PC-3 (cell line): ENCODE measurements around the gene TNXB. TPM values are rescaled to one million over a fixed set of nuclear protein-coding genes. Genes with fewer than 3 reads are reported as not detected.

ENCODE experiments used
- ATAC-seq: fragments of 200-7000 bp; cut with Tn5 transposase; 2 replicates; pipeline ENCODE4 v1.9.1; 2020; ENCODE audit warnings: mild to moderate bottlenecking, moderate library complexity
- BruUV-seq: library from RNA; stranded (reverse); fragments of 400-500 nt; replicated peaks from 2 replicates; lab custom pipeline; 2021; lab: Mats Ljungman, UMichigan
- CTCF ChIA-PET: fragments of 300-600 bp; sonication (Branson Sonifier 250); formaldehyde crosslinking; loops from one replicate; lab custom pipeline; 2022; ENCODE audit warnings: antibody characterized with exemption; lab: Charles Lee
- POLR2A ChIA-PET: fragments of 300-600 bp; sonication (Branson Sonifier 250); formaldehyde crosslinking; loops from one replicate; lab custom pipeline; 2022; ENCODE audit warnings: antibody characterized with exemption; ENCODE audit not compliant: unreplicated experiment; lab: Charles Lee
- DNase-seq: peaks from one replicate; pipeline ENCODE4 v3.0.0-alpha.2; 2015
- H2AFZ ChIP-seq: fragments of 300-600 bp; sonication (generic); 2 replicates; pipeline ENCODE4 v1.6.0; 2016; ENCODE audit warnings: antibody characterized with exemption, low read length
- H3F3A ChIP-seq: fragments of 300-600 bp; sonication (generic); one replicate; pipeline ENCODE4 v1.6.0; 2017; ENCODE audit warnings: antibody characterized with exemption, low read length, control low read depth, mild to moderate bottlenecking; ENCODE audit not compliant: unreplicated experiment
- H3K27ac ChIP-seq: fragments of 300-600 bp; sonication (generic); 2 replicates; pipeline ENCODE4 v1.5.1; 2016; ENCODE audit warnings: mild to moderate bottlenecking, low read length
- H3K27me3 ChIP-seq: fragments of 300-600 bp; sonication (generic); 2 replicates; pipeline ENCODE4 v1.6.1; 2016; ENCODE audit warnings: low read length, mixed read lengths
- H3K36me3 ChIP-seq: fragments of 300-600 bp; sonication (generic); 2 replicates; pipeline ENCODE4 v1.6.1; 2016; ENCODE audit warnings: low read depth, mixed run types, low read length, mixed read lengths
- H3K4me1 ChIP-seq: fragments of 300-600 bp; sonication (generic); 2 replicates; pipeline ENCODE4 v1.5.1; 2016; ENCODE audit warnings: low read length; ENCODE audit not compliant: insufficient read depth
- H3K4me2 ChIP-seq: fragments of 300-600 bp; sonication (generic); 2 replicates; pipeline ENCODE4 v1.6.0; 2016; ENCODE audit warnings: low read length
- H3K4me3 ChIP-seq: fragments of 300-600 bp; sonication (generic); 2 replicates; pipeline ENCODE4 v1.5.1; 2016; ENCODE audit warnings: mild to moderate bottlenecking, low read length, mixed read lengths
- H3K79me2 ChIP-seq: fragments of 300-600 bp; sonication (generic); 2 replicates; pipeline ENCODE4 v1.6.1; 2017; ENCODE audit warnings: low read length, mixed read lengths
- H3K9ac ChIP-seq: fragments of 300-600 bp; sonication (generic); 2 replicates; pipeline ENCODE4 v1.6.0; 2016; ENCODE audit warnings: mild to moderate bottlenecking, low read length
- H3K9me2 ChIP-seq: fragments of 300-600 bp; sonication (generic); replicated peaks from 2 replicates; pipeline ENCODE4 v1.6.1; 2016; ENCODE audit warnings: mixed run types, low read length, mixed read lengths
- H3K9me3 ChIP-seq: fragments of 300-600 bp; sonication (generic); 2 replicates; pipeline ENCODE4 v1.6.1; 2016; ENCODE audit warnings: low read length, mixed read lengths
- H4K20me1 ChIP-seq: fragments of 300-600 bp; sonication (generic); 2 replicates; pipeline ENCODE4 v1.6.1; 2016; ENCODE audit warnings: low read length, mixed read lengths
- CTCF ChIP-seq: fragments of 300-600 bp; sonication (generic); conservative IDR thresholded peaks from 2 replicates; pipeline ENCODE4 v1.5.1; 2017; ENCODE audit warnings: antibody characterized with exemption, low read depth, mild to moderate bottlenecking, low read length
- EZH2 ChIP-seq: fragments of 300-600 bp; sonication (generic); IDR thresholded peaks from one replicate; pipeline ENCODE4 v1.6.1; 2017; ENCODE audit warnings: antibody characterized with exemption, mild to moderate bottlenecking, low read length; ENCODE audit not compliant: unreplicated experiment
- EZH2phosphoT487 ChIP-seq: fragments of 300-600 bp; sonication (generic); IDR thresholded peaks from 2 replicates; pipeline ENCODE4 v1.6.1; 2018; ENCODE audit warnings: mild to moderate bottlenecking, antibody characterized with exemption, low read length, borderline replicate concordance
- intact Hi-C: fragments of 100-400 bp; cut with micrococcal nuclease; formaldehyde crosslinking; loops from 2 replicates; pipeline ENCODE4 v1.9.0; 2023
- total RNA-seq: library from RNA; depleted of rRNA; stranded (reverse); fragments of >200 nt; gene quantifications from 2 replicates; pipeline ENCODE4 v1.2.3, GENCODE V29; 2014

TNXB gene
- total RNA-seq, 1 experiment from 2014 or later, result 2.9 TPM

- no peak overlapping the region for H3K9ac ChIP-seq
- no peaks in the 10 kb centered on the region for H3K9me2 ChIP-seq
- ATAC-seq, result peak; percentile 71
- no peaks in the 10 kb centered on the region for H4K20me1 ChIP-seq
- DNase-seq, result peak; percentile 88
- no peaks in the 10 kb centered on the region for H3K27me3 ChIP-seq
- no peak overlapping the region for H3K27ac ChIP-seq
- ChIA-PET POLR2A (no interaction called here), CTCF (interaction anchor here (0.5 to 1.2 kb wide), 3 partner anchors 21 to 31 kb away, joined by 3 read pairs; partner anchors contain the start of gene TNXB)
- H3K36me3 ChIP-seq, result no peaks in the 10 kb centered on the region
- TSS peak; percentile 31 for BruUV-seq
- no peaks in the 10 kb centered on the region for H3F3A ChIP-seq
- TF ChIP-seq CTCF (peak; percentile 54), EZH2 (no peak), EZH2phosphoT487 (no peak)
- 0 out of 2 replicates have a peak overlapping the region, but pooled peaks have one; percentile 9 for H3K4me2 ChIP-seq
- H3K4me3 ChIP-seq, result no peak overlapping the region
- H3K9me3 ChIP-seq, result no peaks in the 10 kb centered on the region
- no peaks in the 10 kb centered on the region for H3K79me2 ChIP-seq
- 0 out of 2 replicates have a peak overlapping the region, but pooled peaks have one; percentile 56 for H2AFZ ChIP-seq
- intact Hi-C loops, result loop anchor here (1.0 to 10.0 kb wide), 3 partner anchors 26 to 113 kb away; partner anchors contain the start of gene DXO
- peaks cover 31% of the 10 kb centered on the region for H3K4me1 ChIP-seq
These were observed 21.3 kb downstream of the TNXB start for GRCh38 chr6:32087574-32088486.

- Histone ChIP-seq H3K9me2 (no peaks in the 10 kb centered on the region), H3K27me3 (no peaks in the 10 kb centered on the region), H3K4me3 (peak overlapping the region; percentile 27; the same call in 1 of the 2 replicates), H3K79me2 (no peaks in the 10 kb centered on the region), H2AFZ (peak overlapping the region; percentile 56), H3K27ac (peak overlapping the region; percentile 74), H3K4me1 (peaks cover 40% of the 10 kb centered on the region), H3K9me3 (no peaks in the 10 kb centered on the region), H3K36me3 (no peaks in the 10 kb centered on the region), H3K9ac (peak overlapping the region; percentile 34), H4K20me1 (no peaks in the 10 kb centered on the region), H3K4me2 (peak overlapping the region; percentile 69), H3F3A (no peaks in the 10 kb centered on the region)
- TF ChIP-seq CTCF, result peak; percentile 18; the same call in 1 of the 2 replicates
- TF ChIP-seq EZH2, result no peak
- peak; percentile 72 for TF ChIP-seq EZH2phosphoT487
- BruUV-seq, result no TSS peak
- ATAC-seq, result peak; percentile 9
- intact Hi-C loops, result loop anchor here (1.0 to 10.0 kb wide), 4 partner anchors 27 to 112 kb away; partner anchors contain the start of genes DXO and PPT2
- DNase-seq, result peak; percentile 79
- CTCF ChIA-PET, result interaction anchor here (0.5 to 1.2 kb wide), 4 partner anchors 22 to 32 kb away, joined by 3 to 5 read pairs (median 3); partner anchors contain the start of gene TNXB
- POLR2A ChIA-PET, result no interaction called here
These were observed 22.2 kb downstream of the TNXB start for GRCh38 chr6:32086661-32087573.
